PC-9 (cell line): ENCODE data around the gene FOXN1. TPM values are rescaled to one million over a fixed set of nuclear protein-coding genes. Genes with fewer than 3 reads are reported as not detected.

ENCODE experiments used
- BruUV-seq: library from RNA; stranded (reverse); fragments of 400-500 nt; replicated peaks from 2 replicates; lab custom pipeline; 2021; lab: Mats Ljungman, UMichigan
- CTCF ChIA-PET: fragments of 300-600 bp; sonication (Branson Sonifier 250); formaldehyde crosslinking; loops from one replicate; lab custom pipeline; 2022; ENCODE audit warnings: antibody characterized with exemption; lab: Charles Lee
- POLR2A ChIA-PET: fragments of 300-600 bp; sonication (Branson Sonifier 250); formaldehyde crosslinking; loops from one replicate; lab custom pipeline; 2022; ENCODE audit warnings: antibody characterized with exemption; ENCODE audit not compliant: unreplicated experiment; lab: Charles Lee
- DNase-seq, 2 experiments: peaks; one replicate each; pipeline versions ENCODE4 v3.0.0 to v3.0.0-alpha.2; 2015 to 2022; ENCODE audit warnings: mixed read lengths in 1 of 2
- H2AFZ ChIP-seq: fragments of 200-600 bp; sonication (generic); 2 replicates; pipeline ENCODE4 v1.8.1; 2017; ENCODE audit warnings: antibody characterized with exemption
- H3F3A ChIP-seq: fragments of 200-600 bp; sonication (generic); 2 replicates; pipeline ENCODE4 v1.8.1; 2017; ENCODE audit warnings: antibody characterized with exemption, mild to moderate bottlenecking, low read depth; ENCODE audit not compliant: insufficient read depth
- H3K27ac ChIP-seq: fragments of 200-600 bp; sonication (generic); 2 replicates; pipeline ENCODE4 v1.6.1; 2016; ENCODE audit warnings: mixed run types
- H3K27me3 ChIP-seq: fragments of 200-600 bp; sonication (generic); 2 replicates; pipeline ENCODE4 v1.6.1; 2016; ENCODE audit warnings: low read depth, mixed run types; ENCODE audit not compliant: insufficient read depth
- H3K36me3 ChIP-seq: fragments of 200-600 bp; sonication (generic); 2 replicates; pipeline ENCODE4 v1.6.1; 2016; ENCODE audit warnings: low read depth, mixed run types
- H3K4me1 ChIP-seq: fragments of 200-600 bp; sonication (generic); replicated peaks from 2 replicates; pipeline ENCODE4 v1.6.1; 2016; ENCODE audit warnings: mixed run types; ENCODE audit not compliant: insufficient read depth
- H3K4me2 ChIP-seq: fragments of 200-600 bp; sonication (generic); 2 replicates; pipeline ENCODE4 v1.6.1; 2017; ENCODE audit warnings: mixed run types
- H3K4me3 ChIP-seq: fragments of 200-600 bp; sonication (generic); 2 replicates; pipeline ENCODE4 v1.6.1; 2016; ENCODE audit warnings: mixed run types
- H3K79me2 ChIP-seq: fragments of 200-600 bp; sonication (generic); 2 replicates; pipeline ENCODE4 v1.6.1; 2017; ENCODE audit warnings: low read depth, mixed run types
- H3K9me2 ChIP-seq: fragments of 200-600 bp; sonication (generic); 2 replicates; pipeline ENCODE4 v1.8.1; 2017; ENCODE audit warnings: mild to moderate bottlenecking; ENCODE audit not compliant: insufficient read depth
- H3K9me3 ChIP-seq: fragments of 200-600 bp; sonication (generic); 2 replicates; pipeline ENCODE4 v1.8.1; 2016; ENCODE audit warnings: low read depth; ENCODE audit not compliant: insufficient read depth
- H4K20me1 ChIP-seq: fragments of 200-600 bp; sonication (generic); 2 replicates; pipeline ENCODE4 v1.8.1; 2017; ENCODE audit not compliant: insufficient read depth
- EZH2 ChIP-seq: fragments of 200-600 bp; sonication (generic); IDR thresholded peaks from 2 replicates; pipeline ENCODE4 v1.8.0; 2017; ENCODE audit warnings: antibody characterized with exemption, low read depth
- intact Hi-C: fragments of 100-400 bp; cut with micrococcal nuclease; formaldehyde crosslinking; loops from one replicate; pipeline ENCODE4 v1.10.0; 2022; ENCODE audit not compliant: unreplicated experiment
- total RNA-seq: library from RNA; stranded (reverse); gene quantifications from 2 replicates; pipeline ENCODE4 v1.2.3, GENCODE V29; 2021
- TF ChIP-seq, protein P1 (sequence below): fragments of 200-600 bp; sonication (generic); conservative IDR thresholded peaks from 2 replicates; pipeline ENCODE4 v1.6.1; 2017; ENCODE audit warnings: mixed run types, antibody characterized with exemption, mild to moderate bottlenecking, moderate library complexity

FOXN1 gene
- total RNA-seq, 1 experiment from 2014 or later, result not detected

- H3K9me2 ChIP-seq, result no peaks in the 10 kb centered on the region
- no peak for DNase-seq
- H3K4me3 ChIP-seq, result no peak overlapping the region
- H3K9me3 ChIP-seq, result no peaks in the 10 kb centered on the region
- no peaks in the 10 kb centered on the region for H3K36me3 ChIP-seq
- no peak overlapping the region for H3K27ac ChIP-seq
- no peaks in the 10 kb centered on the region for H3K79me2 ChIP-seq
- TF ChIP-seq, protein P1, sequence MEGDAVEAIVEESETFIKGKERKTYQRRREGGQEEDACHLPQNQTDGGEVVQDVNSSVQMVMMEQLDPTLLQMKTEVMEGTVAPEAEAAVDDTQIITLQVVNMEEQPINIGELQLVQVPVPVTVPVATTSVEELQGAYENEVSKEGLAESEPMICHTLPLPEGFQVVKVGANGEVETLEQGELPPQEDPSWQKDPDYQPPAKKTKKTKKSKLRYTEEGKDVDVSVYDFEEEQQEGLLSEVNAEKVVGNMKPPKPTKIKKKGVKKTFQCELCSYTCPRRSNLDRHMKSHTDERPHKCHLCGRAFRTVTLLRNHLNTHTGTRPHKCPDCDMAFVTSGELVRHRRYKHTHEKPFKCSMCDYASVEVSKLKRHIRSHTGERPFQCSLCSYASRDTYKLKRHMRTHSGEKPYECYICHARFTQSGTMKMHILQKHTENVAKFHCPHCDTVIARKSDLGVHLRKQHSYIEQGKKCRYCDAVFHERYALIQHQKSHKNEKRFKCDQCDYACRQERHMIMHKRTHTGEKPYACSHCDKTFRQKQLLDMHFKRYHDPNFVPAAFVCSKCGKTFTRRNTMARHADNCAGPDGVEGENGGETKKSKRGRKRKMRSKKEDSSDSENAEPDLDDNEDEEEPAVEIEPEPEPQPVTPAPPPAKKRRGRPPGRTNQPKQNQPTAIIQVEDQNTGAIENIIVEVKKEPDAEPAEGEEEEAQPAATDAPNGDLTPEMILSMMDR, result no peak
- no peak for TF ChIP-seq EZH2
- peaks cover 6% of the 10 kb centered on the region; the same call in 1 of the 2 replicates for H3F3A ChIP-seq
- no TSS peak for BruUV-seq
- ChIA-PET POLR2A (no interaction called here), CTCF (interaction anchor here (0.6 kb wide), 1 partner anchor 38 kb away, joined by 10 read pairs; no protein-coding TSS in a partner anchor)
- H2AFZ ChIP-seq, result no peak overlapping the region
- no peak overlapping the region for H3K4me2 ChIP-seq
- H4K20me1 ChIP-seq, result no peaks in the 10 kb centered on the region
- peaks cover 23% of the 10 kb centered on the region for H3K27me3 ChIP-seq
- intact Hi-C loops, result no loop called here
- peaks cover 14% of the 10 kb centered on the region; the same call in 1 of the 2 replicates for H3K4me1 ChIP-seq
Observed at GRCh38 chr17:28501421-28502284, 4.5 kb upstream of the FOXN1 start.

- H3F3A ChIP-seq, result 0 out of 2 replicates have a peak, but pooled peaks cover 2% of the 10 kb centered on the region
- H3K27ac ChIP-seq, result no peak overlapping the region
- no peaks in the 10 kb centered on the region for H3K79me2 ChIP-seq
- TF ChIP-seq, protein P1, result no peak
- no peak for TF ChIP-seq EZH2
- ChIA-PET POLR2A (no interaction called here), CTCF (no interaction called here)
- DNase-seq, result no peak
- no peak overlapping the region for H2AFZ ChIP-seq
- 0 out of 2 replicates have a peak, but pooled peaks cover under 1% of the 10 kb centered on the region for H3K4me1 ChIP-seq
- H3K9me3 ChIP-seq, result no peaks in the 10 kb centered on the region
- no peaks in the 10 kb centered on the region for H3K36me3 ChIP-seq
- no peaks in the 10 kb centered on the region for H3K9me2 ChIP-seq
- H3K27me3 ChIP-seq, result peaks cover 40% of the 10 kb centered on the region
- H3K4me3 ChIP-seq, result no peak overlapping the region
- no TSS peak for BruUV-seq
- no peak overlapping the region for H3K4me2 ChIP-seq
- intact Hi-C loops, result no loop called here
- H4K20me1 ChIP-seq, result no peaks in the 10 kb centered on the region
Observed at GRCh38 chr17:28503420-28503819, 2.7 kb upstream of the FOXN1 start.

- ChIA-PET POLR2A (interaction anchor here (0.7 kb wide), 1 partner anchor 308 kb away, joined by 4 read pairs; no protein-coding TSS in a partner anchor), CTCF (no interaction called here)
- Histone ChIP-seq H3K4me1 (no peaks in the 10 kb centered on the region), H3K9me3 (no peaks in the 10 kb centered on the region), H3F3A (no peaks in the 10 kb centered on the region), H3K4me2 (no peak overlapping the region), H3K27ac (no peak overlapping the region), H3K9me2 (no peaks in the 10 kb centered on the region), H4K20me1 (no peaks in the 10 kb centered on the region), H3K79me2 (no peaks in the 10 kb centered on the region), H3K36me3 (no peaks in the 10 kb centered on the region), H2AFZ (no peak overlapping the region), H3K4me3 (no peak overlapping the region), H3K27me3 (peaks cover 70% of the 10 kb centered on the region)
- intact Hi-C loops, result no loop called here
- BruUV-seq, result no TSS peak
- DNase-seq, result no peak
- TF ChIP-seq, protein P1, result no peak
- no peak for TF ChIP-seq EZH2
Observed at GRCh38 chr17:28506763-28507487, 777 bp downstream of the FOXN1 start.
